Tibial nerve (tissue), 3 donors: ENCODE data around the gene HAX1.

Experiments used
- POLR2A ChIP-seq, 2 donors: fragments of 450-650 bp; IDR thresholded peaks; one replicate each; pipeline ENCODE4 v1.6.1; 2017; ENCODE audit warnings: antibody characterized with exemption in 2 of 2, mild to moderate bottlenecking in 2 of 2, moderate library complexity in 2 of 2
- TF ChIP-seq, protein P1 (sequence below), 5 experiments: fragments of 200-600 bp in 3 of 5; fragments of 450-650 bp in 2 of 5; sonication (generic) in 3 of 5; IDR thresholded peaks; one replicate each; pipeline ENCODE4 v1.5.1; 2016 to 2019; ENCODE audit warnings: antibody characterized with exemption in 5 of 5, mild to moderate bottlenecking in 3 of 5, moderate library complexity in 2 of 5

DNA sequence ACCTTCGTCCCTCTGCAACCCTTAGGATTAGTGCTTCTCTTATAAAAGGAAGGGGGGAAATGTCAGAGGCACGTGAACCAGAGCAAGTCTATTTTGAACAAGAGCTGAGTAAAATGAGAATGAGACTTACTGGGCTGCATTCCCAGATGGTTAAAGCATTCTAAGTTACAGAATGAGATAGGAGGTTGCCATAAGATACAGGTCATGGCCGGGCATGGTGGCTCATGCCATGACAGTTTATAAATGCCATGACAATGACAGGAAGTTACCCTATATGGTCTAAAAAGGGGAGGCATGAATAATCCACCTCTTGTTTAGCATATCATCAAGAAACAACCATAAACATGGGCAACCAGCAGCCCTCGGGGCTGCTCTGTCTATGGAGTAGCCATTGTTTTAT is 46.0 kb downstream of the HAX1 start:
- no peak for TF ChIP-seq POLR2A (IDR thresholded peaks at IDR 0.05)
- TF ChIP-seq, protein P1, sequence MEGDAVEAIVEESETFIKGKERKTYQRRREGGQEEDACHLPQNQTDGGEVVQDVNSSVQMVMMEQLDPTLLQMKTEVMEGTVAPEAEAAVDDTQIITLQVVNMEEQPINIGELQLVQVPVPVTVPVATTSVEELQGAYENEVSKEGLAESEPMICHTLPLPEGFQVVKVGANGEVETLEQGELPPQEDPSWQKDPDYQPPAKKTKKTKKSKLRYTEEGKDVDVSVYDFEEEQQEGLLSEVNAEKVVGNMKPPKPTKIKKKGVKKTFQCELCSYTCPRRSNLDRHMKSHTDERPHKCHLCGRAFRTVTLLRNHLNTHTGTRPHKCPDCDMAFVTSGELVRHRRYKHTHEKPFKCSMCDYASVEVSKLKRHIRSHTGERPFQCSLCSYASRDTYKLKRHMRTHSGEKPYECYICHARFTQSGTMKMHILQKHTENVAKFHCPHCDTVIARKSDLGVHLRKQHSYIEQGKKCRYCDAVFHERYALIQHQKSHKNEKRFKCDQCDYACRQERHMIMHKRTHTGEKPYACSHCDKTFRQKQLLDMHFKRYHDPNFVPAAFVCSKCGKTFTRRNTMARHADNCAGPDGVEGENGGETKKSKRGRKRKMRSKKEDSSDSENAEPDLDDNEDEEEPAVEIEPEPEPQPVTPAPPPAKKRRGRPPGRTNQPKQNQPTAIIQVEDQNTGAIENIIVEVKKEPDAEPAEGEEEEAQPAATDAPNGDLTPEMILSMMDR (IDR thresholded peaks at IDR 0.05) = no peak
